GM12891 (cell line): ENCODE results near the gene CDH4.

Experiments used
- DNase-seq: peaks from one replicate; pipeline ENCODE4 v3.0.0; 2011; ENCODE audit warnings: low spot score; ENCODE audit not compliant: insufficient read length
- FAIRE-seq: peaks from 2 replicates; lab custom pipeline; 2011; peaks lifted over from hg19 to GRCh38; lab: Jason Lieb, UNC
- PAX5 ChIP-seq: IDR thresholded peaks from 2 replicates; pipeline ENCODE4 v1.6.1; 2011; ENCODE audit warnings: low read length, moderate library complexity, mild to moderate bottlenecking; ENCODE audit not compliant: insufficient read depth, severe bottlenecking
- POLR2A ChIP-seq: IDR thresholded peaks from 2 replicates; pipeline ENCODE4 v1.6.1; 2011; ENCODE audit warnings: low read depth, low read length, control low read depth
- POLR2AphosphoS5 ChIP-seq: IDR thresholded peaks from 2 replicates; pipeline ENCODE4 v1.6.1; 2011; ENCODE audit warnings: low read depth, low read length, control low read depth
- POU2F2 ChIP-seq: IDR thresholded peaks from 2 replicates; pipeline ENCODE4 v1.6.1; 2011; ENCODE audit warnings: low read depth, mild to moderate bottlenecking, control low read depth, low read length, moderate library complexity
- SPI1 ChIP-seq: IDR thresholded peaks from 2 replicates; pipeline ENCODE4 v1.6.1; 2011; ENCODE audit warnings: low read depth, low read length, control low read depth
- TAF1 ChIP-seq: IDR thresholded peaks from 2 replicates; pipeline ENCODE4 v1.6.1; 2011; ENCODE audit warnings: low read depth, low read length, control low read depth

CDH4 gene

GRCh38 chr20:61307686-61308476 lies 55.8 kb downstream of the CDH4 start:
- FAIRE-seq = no peak
- DNase-seq = no peak
- TF ChIP-seq POLR2AphosphoS5 (no peak), TAF1 (no peak), POU2F2 (no peak), PAX5 (no peak), POLR2A (no peak), SPI1 (no peak)

GRCh38 chr20:61308477-61308774 lies 56.4 kb downstream of the CDH4 start:
- no peak for DNase-seq
- no peak for TF ChIP-seq TAF1
- no peak for TF ChIP-seq POLR2A
- no peak for TF ChIP-seq POLR2AphosphoS5
- TF ChIP-seq PAX5 = no peak
- TF ChIP-seq POU2F2 = no peak
- no peak for TF ChIP-seq SPI1
- FAIRE-seq = no peak

GRCh38 chr20:61310954-61311353 lies 58.9 kb downstream of the CDH4 start:
- FAIRE-seq = no peak
- TF ChIP-seq PAX5 (no peak), SPI1 (no peak), POLR2A (no peak), POU2F2 (no peak), TAF1 (no peak)
- no peak for DNase-seq

- TF ChIP-seq PAX5 (no peak), POU2F2 (no peak), TAF1 (no peak), SPI1 (no peak), POLR2AphosphoS5 (no peak), POLR2A (no peak)
- DNase-seq (no peak), FAIRE-seq (no peak)
These were observed 59.8 kb downstream of the CDH4 start for GRCh38 chr20:61311656-61312387.

- no peak for FAIRE-seq
- TF ChIP-seq POU2F2 = no peak
These were observed 60.9 kb downstream of the CDH4 start for GRCh38 chr20:61312925-61313324.

GRCh38 chr20:61313396-61313795 lies 61.3 kb downstream of the CDH4 start:
- DNase-seq (no peak), FAIRE-seq (no peak)
- TF ChIP-seq POLR2AphosphoS5 (no peak), POLR2A (no peak)

More at GRCh38 chr20:61312925-61313324, 60.9 kb downstream of the CDH4 start:
- no peak for DNase-seq

GRCh38 chr20:61314326-61315010 lies 62.4 kb downstream of the CDH4 start:
- no peak for DNase-seq
- no peak for FAIRE-seq
- no peak for TF ChIP-seq POLR2A
- TF ChIP-seq PAX5 = no peak
- no peak for TF ChIP-seq POLR2AphosphoS5
- TF ChIP-seq POU2F2 = no peak
- no peak for TF ChIP-seq TAF1
- TF ChIP-seq SPI1 = no peak

- FAIRE-seq = no peak
- DNase-seq = no peak
- no peak for TF ChIP-seq SPI1
- no peak for TF ChIP-seq POLR2A
- TF ChIP-seq POU2F2 = no peak
- TF ChIP-seq PAX5 = no peak
- no peak for TF ChIP-seq POLR2AphosphoS5
- TF ChIP-seq TAF1 = no peak
These were observed 63.3 kb downstream of the CDH4 start for GRCh38 chr20:61315319-61315718.

- FAIRE-seq (no peak), DNase-seq (no peak)
- TF ChIP-seq SPI1 = no peak
- TF ChIP-seq POLR2AphosphoS5 = no peak
- TF ChIP-seq POU2F2 = no peak
- no peak for TF ChIP-seq POLR2A
- TF ChIP-seq TAF1 = no peak
- no peak for TF ChIP-seq PAX5
These were observed 64.3 kb downstream of the CDH4 start for GRCh38 chr20:61316346-61316745.

GRCh38 chr20:61317966-61318530 lies 66.0 kb downstream of the CDH4 start:
- TF ChIP-seq POLR2AphosphoS5 (no peak), SPI1 (no peak), TAF1 (no peak), POU2F2 (no peak), POLR2A (no peak), PAX5 (no peak)
- FAIRE-seq (no peak), DNase-seq (no peak)
